GM13976 (cell line): ENCODE measurements around the gene KAZALD1.
A peak's percentile ranks its signal among the peaks of the same experiment; 100 is the strongest.

Source experiments
- DNase-seq: peaks from one replicate; pipeline ENCODE4 v3.0.0; 2012; ENCODE audit warnings: low spot score
- in situ Hi-C: fragments of 300-500 bp; cut with MboI; formaldehyde crosslinking; loops from one replicate; pipeline ENCODE4 v1.12.0; 2022; ENCODE audit warnings: low sequenced_read_pairs, mixed read lengths, inconsistent platforms; ENCODE audit not compliant: unreplicated experiment
- TF ChIP-seq, protein P1 (sequence below): IDR thresholded peaks from 2 replicates; pipeline ENCODE4 v1.5.1; 2012; ENCODE audit warnings: borderline replicate concordance, mild to moderate bottlenecking; ENCODE audit not compliant: insufficient read depth; ENCODE audit errors: extremely low read depth, missing control alignments, control extremely low read depth

The KAZALD1 gene

DNA sequence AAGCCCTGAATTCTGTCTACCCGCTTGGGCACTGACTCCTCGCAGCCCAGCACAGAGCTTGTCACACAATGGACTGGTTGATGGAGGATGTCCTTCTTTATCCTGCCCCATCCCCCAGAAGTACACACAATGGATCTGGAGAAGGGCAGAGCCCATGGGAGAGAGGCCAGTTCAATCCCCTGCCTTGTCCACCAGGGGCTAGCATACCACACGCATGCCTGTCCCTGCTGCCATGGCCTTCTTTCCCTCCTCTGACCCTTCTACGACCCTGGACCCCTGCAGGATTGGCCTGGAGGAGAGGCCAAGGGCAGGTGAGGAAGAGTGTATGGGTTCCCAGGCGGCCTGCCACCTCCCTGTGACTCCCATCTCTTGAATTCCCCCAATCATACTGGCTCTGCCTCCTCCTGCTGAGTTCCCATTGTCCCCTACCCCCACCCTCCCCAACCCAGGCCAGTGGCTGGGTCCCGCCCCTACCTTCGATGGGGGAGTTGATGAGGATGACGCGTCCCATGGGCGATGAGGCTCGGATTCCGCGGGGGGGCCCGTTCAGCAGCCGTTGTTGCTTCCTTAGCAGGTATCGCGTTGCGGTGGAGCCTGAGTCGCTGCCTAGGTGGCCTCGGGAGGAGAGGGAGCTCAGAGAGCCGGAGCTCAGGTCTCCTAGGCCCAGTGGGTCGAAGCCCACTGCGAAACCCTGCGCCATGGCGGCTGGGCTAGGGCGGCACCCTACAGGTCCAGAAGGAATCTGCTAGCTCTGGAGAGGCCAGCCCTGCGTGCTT, 32.1 kb upstream of the KAZALD1 start:
- in situ Hi-C loops = loop anchor here (10.0 kb wide), 1 partner anchor 115 kb away; no protein-coding TSS in a partner anchor
- DNase-seq = no peak
- TF ChIP-seq, protein P1, sequence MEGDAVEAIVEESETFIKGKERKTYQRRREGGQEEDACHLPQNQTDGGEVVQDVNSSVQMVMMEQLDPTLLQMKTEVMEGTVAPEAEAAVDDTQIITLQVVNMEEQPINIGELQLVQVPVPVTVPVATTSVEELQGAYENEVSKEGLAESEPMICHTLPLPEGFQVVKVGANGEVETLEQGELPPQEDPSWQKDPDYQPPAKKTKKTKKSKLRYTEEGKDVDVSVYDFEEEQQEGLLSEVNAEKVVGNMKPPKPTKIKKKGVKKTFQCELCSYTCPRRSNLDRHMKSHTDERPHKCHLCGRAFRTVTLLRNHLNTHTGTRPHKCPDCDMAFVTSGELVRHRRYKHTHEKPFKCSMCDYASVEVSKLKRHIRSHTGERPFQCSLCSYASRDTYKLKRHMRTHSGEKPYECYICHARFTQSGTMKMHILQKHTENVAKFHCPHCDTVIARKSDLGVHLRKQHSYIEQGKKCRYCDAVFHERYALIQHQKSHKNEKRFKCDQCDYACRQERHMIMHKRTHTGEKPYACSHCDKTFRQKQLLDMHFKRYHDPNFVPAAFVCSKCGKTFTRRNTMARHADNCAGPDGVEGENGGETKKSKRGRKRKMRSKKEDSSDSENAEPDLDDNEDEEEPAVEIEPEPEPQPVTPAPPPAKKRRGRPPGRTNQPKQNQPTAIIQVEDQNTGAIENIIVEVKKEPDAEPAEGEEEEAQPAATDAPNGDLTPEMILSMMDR = no peak

- in situ Hi-C loops = loop anchor here (10.0 kb wide), 1 partner anchor 114 kb away; no protein-coding TSS in a partner anchor
- TF ChIP-seq, protein P1 = no peak
- no peak for DNase-seq
These were observed 31.2 kb upstream of the KAZALD1 start for GRCh38 chr10:101030496-101031127.

DNA sequence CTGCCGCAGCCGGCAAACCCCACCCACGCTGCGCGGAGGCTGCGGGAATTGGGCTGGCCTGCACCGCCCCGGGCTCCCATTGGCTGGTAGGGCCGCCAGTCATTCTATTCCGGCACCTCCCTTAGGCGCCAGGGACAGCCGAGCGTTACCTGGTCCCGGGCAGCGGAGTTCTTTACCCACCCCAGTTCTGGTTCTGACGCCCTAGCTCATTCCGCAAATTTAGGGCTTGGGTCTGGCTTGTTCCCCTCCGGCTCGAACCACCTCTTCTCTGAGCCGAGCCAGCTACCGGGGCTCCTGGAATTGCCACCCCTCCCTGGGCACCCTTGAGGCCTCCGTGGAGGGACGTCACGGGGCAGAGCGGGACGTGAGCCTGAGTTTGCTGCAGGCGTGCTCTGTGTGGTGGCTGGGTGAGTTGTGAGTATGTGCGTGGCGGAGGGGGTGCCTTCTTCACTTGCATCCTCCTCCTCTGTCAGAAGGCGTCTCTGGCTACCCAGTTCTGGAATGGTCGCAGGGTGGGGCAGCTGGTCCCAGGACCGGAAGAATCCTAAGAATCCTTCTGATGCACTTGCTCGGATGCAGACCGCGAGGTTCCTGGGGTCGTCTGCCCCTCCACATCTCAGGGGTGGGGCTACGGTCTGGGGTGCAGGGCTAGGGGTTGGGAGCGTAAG, 30.5 kb upstream of the KAZALD1 start, which contains the start of the genes PDZD7 and SFXN3:
TSS of gene PDZD7 (minus strand) at position 2 of the 668 bp plus-strand sequence. CDS start 910 bp downstream, outside the sequence.
TSS of gene SFXN3 (plus strand) at position 107 of the 668 bp plus-strand sequence. CDS start 3,461 bp downstream, outside the sequence.
- in situ Hi-C loops = loop anchor here (10.0 kb wide), 1 partner anchor 114 kb away; no protein-coding TSS in a partner anchor
- peak; percentile 98 for DNase-seq
- TF ChIP-seq, protein P1 = no peak

GRCh38 chr10:101031796-101032636, 29.8 kb upstream of the KAZALD1 start:
- DNase-seq = peak; percentile 73
- in situ Hi-C loops = loop anchor here (10.0 kb wide), 1 partner anchor 113 kb away; no protein-coding TSS in a partner anchor
- TF ChIP-seq, protein P1 = no peak

- in situ Hi-C loops = loop anchor here (10.0 kb wide), 1 partner anchor 112 kb away; no protein-coding TSS in a partner anchor
- TF ChIP-seq, protein P1 = no peak
- no peak for DNase-seq
These were observed 29.1 kb upstream of the KAZALD1 start for GRCh38 chr10:101032637-101033224.
